Testis (tissue), 3 donors: ENCODE results near the gene KIF6. TPM values are rescaled to one million over a fixed set of nuclear protein-coding genes. Genes with fewer than 3 reads are reported as not detected.

Source experiments
- DNase-seq: peaks from one replicate; pipeline ENCODE4 v3.0.0-alpha.2; 2019
- H3K27ac ChIP-seq, 2 donors: fragments of 200-600 bp; sonication (generic); one replicate each; pipeline ENCODE4 v1.5.1; 2019
- H3K27me3 ChIP-seq: fragments of 200-600 bp; sonication (generic); one replicate; pipeline ENCODE4 v1.5.1; 2019
- H3K36me3 ChIP-seq: fragments of 200-600 bp; sonication (generic); one replicate; pipeline ENCODE4 v1.5.1; 2017; ENCODE audit warnings: low read depth; ENCODE audit errors: missing control alignments
- H3K4me1 ChIP-seq: fragments of 200-600 bp; sonication (generic); one replicate; pipeline ENCODE4 v1.5.1; 2019
- H3K4me3 ChIP-seq, 2 donors: fragments of 200-600 bp; sonication (generic); one replicate each; pipeline ENCODE4 v1.5.1; 2017 to 2019
- H3K9me3 ChIP-seq: fragments of 200-600 bp; sonication (generic); one replicate; pipeline ENCODE4 v1.5.1; 2017
- CTCF ChIP-seq, 3 experiments: fragments of 450-650 bp in 2 of 3; fragments of 200-600 bp in 1 of 3; sonication (generic) in 1 of 3; IDR thresholded peaks; one replicate each; pipeline ENCODE4 v1.5.1; 2016 to 2019; ENCODE audit warnings: antibody characterized with exemption in 3 of 3, mild to moderate bottlenecking in 2 of 3, moderate library complexity in 1 of 3
- POLR2A ChIP-seq: fragments of 450-650 bp; IDR thresholded peaks from one replicate; pipeline ENCODE4 v1.6.1; 2017; ENCODE audit warnings: antibody characterized with exemption, mild to moderate bottlenecking, moderate library complexity
- WGBS, 2 donors: methylation state at CpG; one replicate each; pipeline ENCODE4 v1.1.5; 2018; 5-methylcytosine and 5-hydroxymethylcytosine counted together
- intact Hi-C: fragments of 100-400 bp; cut with DNase I; formaldehyde crosslinking; loops from one replicate; pipeline ENCODE4 v1.15.1; 2023; ENCODE audit warnings: low total_unique reads
- polyA plus RNA-seq: library from polyadenylated mRNA; stranded (reverse); fragments of 350-450 nt; fragmentation: Illumina TruSeq; extraction: RNeasy Lipid Tissue Mini Kit (QIAGEN cat#74804); gene quantifications from one replicate; pipeline ENCODE4 v1.2.3, GENCODE V29; 2014; ENCODE audit warnings: low read depth, low replicate concordance; ENCODE audit not compliant: insufficient read depth
- total RNA-seq, 2 donors: library from RNA; depleted of rRNA; stranded (reverse); fragments of >200 nt; gene quantifications; one replicate each; pipeline ENCODE4 v1.2.3, GENCODE V29; 2016

The KIF6 gene
- total and polyA plus RNA-seq, 3 donors from 2014 or later: 4.2 to 12.0 (median 6.3) TPM

- H3K4me1 ChIP-seq: no peaks in the 10 kb centered on the region
- WGBS, 2 donors: 86 to 91% methylated on average over 7 of the region's 7 CpGs
- TF ChIP-seq CTCF (IDR thresholded peaks at IDR 0.05): no peak
- TF ChIP-seq POLR2A: no peak
- H3K27ac ChIP-seq: no peak overlapping the region
- H3K4me3 ChIP-seq: no peak overlapping the region
- no peaks in the 10 kb centered on the region for H3K27me3 ChIP-seq
- no peaks in the 10 kb centered on the region for H3K36me3 ChIP-seq
- no peaks in the 10 kb centered on the region for H3K9me3 ChIP-seq
- DNase-seq: no peak
- intact Hi-C loops: no loop called here
Observed at GRCh38 chr6:39494998-39495397, 230.2 kb downstream of the KIF6 start.

- Histone ChIP-seq H3K27ac (no peak overlapping the region), H3K9me3 (no peaks in the 10 kb centered on the region), H3K36me3 (no peaks in the 10 kb centered on the region), H3K4me3 (no peak overlapping the region), H3K27me3 (no peaks in the 10 kb centered on the region), H3K4me1 (no peaks in the 10 kb centered on the region)
- intact Hi-C loops: no loop called here
- TF ChIP-seq POLR2A: no peak
- no peak for TF ChIP-seq CTCF (IDR thresholded peaks at IDR 0.05)
- DNase-seq: no peak
Observed at GRCh38 chr6:39493777-39494176, 231.4 kb downstream of the KIF6 start.

GRCh38 chr6:39493174-39493573, 232.0 kb downstream of the KIF6 start:
- DNase-seq: no peak
- Histone ChIP-seq H3K36me3 (no peaks in the 10 kb centered on the region), H3K27ac (no peak overlapping the region), H3K27me3 (no peaks in the 10 kb centered on the region), H3K9me3 (no peaks in the 10 kb centered on the region), H3K4me1 (no peaks in the 10 kb centered on the region), H3K4me3 (no peak overlapping the region)
- TF ChIP-seq CTCF (IDR thresholded peaks at IDR 0.05) (no peak), POLR2A (no peak)
- intact Hi-C loops: no loop called here

DNA sequence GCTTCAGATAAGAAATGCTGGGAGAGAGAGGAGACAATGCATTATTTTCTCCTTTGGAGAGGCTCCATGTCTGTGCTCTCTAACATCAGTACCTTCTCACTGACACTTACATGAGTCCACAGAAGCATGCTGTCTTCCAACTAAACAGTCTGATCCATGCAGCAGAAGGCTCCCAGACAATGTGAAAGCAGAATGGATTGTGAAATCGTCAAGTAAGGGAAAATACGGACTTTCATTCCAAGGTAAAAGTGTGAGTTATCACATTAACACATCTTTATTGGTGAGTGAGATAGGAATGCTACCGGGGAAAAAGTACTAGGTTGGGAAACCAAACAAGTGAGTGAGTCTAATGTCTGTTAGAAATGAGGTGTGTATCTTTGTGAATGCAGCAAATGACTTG, 235.1 kb downstream of the KIF6 start:
- Histone ChIP-seq H3K4me1 (no peaks in the 10 kb centered on the region), H3K9me3 (no peaks in the 10 kb centered on the region), H3K4me3 (no peak overlapping the region), H3K27ac (no peak overlapping the region), H3K36me3 (no peaks in the 10 kb centered on the region), H3K27me3 (no peaks in the 10 kb centered on the region)
- TF ChIP-seq POLR2A: no peak
- TF ChIP-seq CTCF (IDR thresholded peaks at IDR 0.05): no peak
- WGBS, 2 donors: 50 to 62% methylated on average over 3 of the region's 3 CpGs
- intact Hi-C loops: no loop called here
- DNase-seq: no peak

- Histone ChIP-seq H3K27me3 (no peaks in the 10 kb centered on the region), H3K36me3 (no peaks in the 10 kb centered on the region), H3K4me3 (no peak overlapping the region), H3K4me1 (no peaks in the 10 kb centered on the region), H3K27ac (no peak overlapping the region), H3K9me3 (no peaks in the 10 kb centered on the region)
- 88 to 93% methylated on average over 1 of the region's 1 CpG for WGBS, 2 donors
- TF ChIP-seq CTCF (IDR thresholded peaks at IDR 0.05): no peak
- TF ChIP-seq POLR2A: no peak
- intact Hi-C loops: no loop called here
- no peak for DNase-seq
Observed at GRCh38 chr6:39488255-39488879, 236.8 kb downstream of the KIF6 start.
